Measurements from ENCODE around the gene ANGEL1.

Gene ANGEL1

DNA sequence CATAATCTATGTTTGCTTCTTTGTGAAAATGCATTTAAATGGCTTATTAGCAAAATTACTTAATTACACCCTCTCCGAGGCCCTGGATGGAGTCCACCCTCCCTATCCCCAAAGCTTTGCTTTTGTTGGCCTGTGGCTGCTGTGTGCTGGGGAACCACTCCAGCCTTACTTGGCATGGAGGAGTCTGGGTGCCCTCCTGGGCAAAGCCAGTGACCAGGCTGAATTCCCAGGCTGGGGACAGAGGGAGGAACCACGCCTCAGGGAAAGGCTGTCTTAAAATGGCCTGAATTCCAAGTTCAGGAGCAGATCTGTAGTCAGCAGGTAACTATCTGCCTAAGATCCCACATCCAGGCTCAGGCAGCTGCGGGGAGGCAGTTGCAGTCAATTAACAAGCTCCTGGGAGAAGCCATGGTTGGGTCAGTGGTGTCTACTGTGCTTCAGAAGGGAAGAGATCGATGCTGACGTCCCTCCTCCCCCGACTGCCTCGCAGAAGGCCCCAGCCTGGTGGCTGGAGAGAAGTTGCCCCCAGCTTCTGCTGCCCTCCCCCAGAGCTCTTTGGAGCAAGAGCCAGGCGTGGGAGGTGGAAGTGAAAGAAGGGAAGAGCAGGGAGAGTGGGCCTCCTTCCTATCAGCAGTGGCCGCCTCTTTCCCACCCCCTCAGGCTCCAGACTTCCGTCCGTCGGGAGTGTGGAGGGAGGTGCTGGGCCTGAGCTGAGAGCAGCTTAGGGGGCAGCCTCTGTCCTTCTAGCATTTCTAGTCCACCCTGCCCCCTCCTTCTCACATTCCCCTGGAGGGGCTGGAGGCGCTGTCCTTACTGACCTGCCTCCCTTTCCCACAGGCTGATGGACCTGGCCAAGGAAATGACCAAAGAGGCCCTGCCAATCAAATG, 40.1 kb downstream of the ANGEL1 start:
- TF ChIP-seq REST (IDR thresholded peaks at IDR 0.05; ENCODE audit: insufficient read depth in 1 of 2, low read depth in 2 of 2, low read length in 2 of 2), result no peak; a peak in 1 of 4 replicates
- peak; percentile 54; the same call in 1 of the 2 replicates for TF ChIP-seq POLR2AphosphoS5 (IDR thresholded peaks at IDR 0.05; ENCODE audit: low read depth, low read length)
- TF ChIP-seq SIN3A (IDR thresholded peaks at IDR 0.05; ENCODE audit: borderline replicate concordance, insufficient read depth, low read length), result no peak
- no peak for TF ChIP-seq TAF1 (IDR thresholded peaks at IDR 0.05; ENCODE audit: borderline replicate concordance, insufficient read depth, low read length)

GRCh38 chr14:76771437-76771980, 41.2 kb downstream of the ANGEL1 start:
- no peak for TF ChIP-seq REST (IDR thresholded peaks at IDR 0.05; ENCODE audit: insufficient read depth in 1 of 2, low read depth in 2 of 2, low read length in 2 of 2)
- no peak for TF ChIP-seq SIN3A (IDR thresholded peaks at IDR 0.05; ENCODE audit: borderline replicate concordance, insufficient read depth, low read length)
- TF ChIP-seq FOXP2 (optimal IDR thresholded peaks at IDR 0.05; ENCODE audit: borderline replicate concordance, extremely low read depth, extremely low read length, insufficient read depth), result no peak
- TF ChIP-seq TAF1 (IDR thresholded peaks at IDR 0.05; ENCODE audit: borderline replicate concordance, insufficient read depth, low read length), result no peak
- TF ChIP-seq POLR2AphosphoS5 (IDR thresholded peaks at IDR 0.05; ENCODE audit: low read depth, low read length), result no peak

DNA sequence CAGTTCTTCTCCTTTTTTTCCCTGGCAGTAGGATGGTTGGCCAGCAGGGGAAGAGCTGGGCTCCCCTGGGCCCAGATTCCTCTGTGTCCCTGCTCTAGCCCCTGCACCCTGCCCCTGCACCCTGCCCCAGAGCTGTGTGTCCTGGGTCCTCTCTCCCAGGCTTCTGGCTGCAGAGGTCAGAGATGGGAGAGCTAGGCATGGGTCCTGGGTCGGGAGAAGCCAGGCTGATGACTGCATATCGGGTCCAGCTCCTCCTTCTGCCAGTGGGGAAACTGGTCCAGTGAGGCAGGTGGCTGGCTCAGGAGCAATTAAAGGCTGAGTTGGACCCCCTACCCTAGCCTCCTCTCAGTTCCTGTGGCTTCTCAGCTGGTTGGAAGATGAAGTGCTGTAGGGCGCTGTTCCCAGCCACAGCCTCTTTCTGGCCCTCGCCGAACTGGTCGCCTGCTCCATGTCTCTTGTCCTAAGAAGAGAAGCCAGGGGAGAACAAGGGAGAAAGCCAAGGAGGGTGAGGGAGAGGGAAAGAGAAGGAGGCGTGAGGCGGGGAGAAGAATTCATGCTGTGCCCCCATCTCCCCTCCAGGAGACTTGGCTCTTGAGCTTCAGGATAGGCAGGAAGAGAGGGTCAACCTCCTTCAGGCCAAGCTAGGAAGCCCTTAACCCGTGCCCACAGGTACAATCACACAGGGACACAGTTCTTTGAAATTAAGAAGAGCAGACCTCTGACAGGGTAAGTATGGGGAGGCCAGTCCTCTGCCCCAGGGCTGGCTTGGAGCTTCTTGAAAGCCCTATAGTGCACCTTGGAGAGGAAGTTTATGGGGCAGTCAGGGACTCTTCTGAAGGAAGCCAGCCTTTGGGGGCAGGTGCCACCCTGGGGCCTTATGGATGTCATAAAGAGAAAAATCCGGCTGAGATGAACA, 41.9 kb downstream of the ANGEL1 start:
- no peak for TF ChIP-seq REST (IDR thresholded peaks at IDR 0.05; ENCODE audit: insufficient read depth in 1 of 2, low read depth in 2 of 2, low read length in 2 of 2)
- no peak for TF ChIP-seq FOXP2 (optimal IDR thresholded peaks at IDR 0.05; ENCODE audit: borderline replicate concordance, extremely low read depth, extremely low read length, insufficient read depth)
- TF ChIP-seq TAF1 (IDR thresholded peaks at IDR 0.05; ENCODE audit: borderline replicate concordance, insufficient read depth, low read length), result no peak
- no peak for TF ChIP-seq SIN3A (IDR thresholded peaks at IDR 0.05; ENCODE audit: borderline replicate concordance, insufficient read depth, low read length)
- no peak for TF ChIP-seq POLR2AphosphoS5 (IDR thresholded peaks at IDR 0.05; ENCODE audit: low read depth, low read length)

- TF ChIP-seq REST (IDR thresholded peaks at IDR 0.05; ENCODE audit: insufficient read depth in 1 of 2, low read depth in 2 of 2, low read length in 2 of 2) (no peak), FOXP2 (optimal IDR thresholded peaks at IDR 0.05; ENCODE audit: borderline replicate concordance, extremely low read depth, extremely low read length, insufficient read depth) (no peak), POLR2AphosphoS5 (IDR thresholded peaks at IDR 0.05; ENCODE audit: low read depth, low read length) (no peak), TAF1 (IDR thresholded peaks at IDR 0.05; ENCODE audit: borderline replicate concordance, insufficient read depth, low read length) (no peak), SIN3A (IDR thresholded peaks at IDR 0.05; ENCODE audit: borderline replicate concordance, insufficient read depth, low read length) (no peak)
Measured at GRCh38 chr14:76769636-76770292, 42.9 kb downstream of the ANGEL1 start.

Measured in PFSK-1 (cell line).